NCI-H1694 (cell line): ENCODE data around the gene LCE3B.
"Not testable (repeated sequence)": the region's sequence is repeated elsewhere in the genome, so short reads cannot be mapped to it uniquely, and the experiment has no call there.

Source experiments
- DNase-seq: peaks from one replicate; lab custom pipeline; 2025; lab: John Stamatoyannopoulos, UW

The LCE3B gene, protein sequence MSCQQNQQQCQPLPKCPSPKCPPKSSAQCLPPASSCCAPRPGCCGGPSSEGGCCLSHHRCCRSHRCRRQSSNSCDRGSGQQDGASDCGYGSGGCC

DNA sequence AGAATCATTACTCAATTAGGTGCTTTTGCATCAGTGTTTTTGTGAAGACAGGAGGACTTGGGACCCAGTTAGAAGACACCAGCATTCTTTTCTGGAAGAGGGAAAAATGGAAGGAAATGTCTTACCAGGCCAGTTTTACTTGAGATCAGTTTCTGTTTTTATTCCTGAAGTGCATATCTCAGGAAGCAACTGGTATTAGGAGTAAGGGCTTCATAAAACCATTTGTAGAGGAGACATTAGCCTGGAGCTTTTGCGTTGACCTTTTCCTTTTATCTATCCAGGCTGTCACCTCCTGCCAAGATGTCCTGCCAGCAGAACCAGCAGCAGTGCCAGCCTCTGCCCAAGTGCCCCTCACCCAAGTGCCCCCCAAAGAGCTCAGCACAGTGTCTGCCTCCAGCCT, at the start of gene LCE3B:
Gene LCE3B, plus strand, starts transcription at position 301 of the 400 bp plus-strand sequence. Its CDS starts 0 bp downstream, at position 301.
- DNase-seq: no peak

DNA sequence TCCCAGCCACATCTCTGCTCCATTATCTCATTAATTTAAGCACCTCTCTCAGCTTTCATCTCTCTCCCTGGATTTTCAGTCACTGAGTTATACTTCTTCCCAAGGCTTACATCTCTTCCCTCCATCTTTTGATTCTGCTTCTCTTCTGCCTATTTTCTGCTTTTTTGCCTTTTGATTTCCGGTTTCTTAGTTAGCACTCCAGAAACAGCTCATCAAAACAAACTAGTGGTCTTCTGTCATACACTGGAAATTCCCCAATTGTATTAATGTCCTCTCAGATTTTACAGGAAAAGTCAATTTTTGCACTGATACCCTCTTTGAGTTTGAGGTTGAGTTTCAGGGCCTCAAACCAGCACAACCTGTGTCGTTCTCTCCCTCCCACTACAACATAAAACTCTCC, 48.5 kb upstream of the LCE3B start:
- no peak for DNase-seq

DNA sequence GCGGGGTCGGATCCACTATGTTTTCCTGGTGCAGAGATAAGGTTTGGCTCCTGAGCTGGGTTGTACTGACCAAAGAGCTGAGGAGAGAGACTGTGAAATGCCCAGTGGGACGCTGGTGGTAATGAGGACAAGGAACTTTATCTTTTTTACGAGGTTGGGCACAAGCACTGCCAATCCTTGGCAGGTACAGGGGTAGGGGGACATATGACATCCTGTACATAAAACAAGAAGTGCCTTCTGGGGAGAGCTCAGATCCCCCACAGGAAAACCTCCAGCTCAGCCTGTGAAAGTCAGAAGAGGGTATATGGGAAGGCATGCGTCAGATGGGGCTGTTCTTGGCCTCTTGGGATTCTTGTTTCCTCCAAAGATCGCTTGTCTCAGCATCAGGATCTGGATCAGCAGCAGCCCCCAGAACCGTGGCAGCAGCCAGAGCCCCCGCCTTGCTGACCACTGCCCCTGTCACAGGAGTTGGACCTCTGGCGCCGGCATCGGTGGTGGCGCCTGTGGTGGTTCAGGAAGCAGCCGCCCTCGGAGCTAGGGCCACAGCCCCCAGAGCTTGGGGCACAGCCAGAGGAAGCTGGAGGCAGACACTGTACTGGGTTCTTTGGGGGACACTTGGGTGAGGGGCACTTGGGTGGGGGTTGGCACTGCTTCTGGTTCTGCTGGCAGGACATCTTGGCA, 47.9 kb upstream of the LCE3B start:
- DNase-seq: no peak

DNA sequence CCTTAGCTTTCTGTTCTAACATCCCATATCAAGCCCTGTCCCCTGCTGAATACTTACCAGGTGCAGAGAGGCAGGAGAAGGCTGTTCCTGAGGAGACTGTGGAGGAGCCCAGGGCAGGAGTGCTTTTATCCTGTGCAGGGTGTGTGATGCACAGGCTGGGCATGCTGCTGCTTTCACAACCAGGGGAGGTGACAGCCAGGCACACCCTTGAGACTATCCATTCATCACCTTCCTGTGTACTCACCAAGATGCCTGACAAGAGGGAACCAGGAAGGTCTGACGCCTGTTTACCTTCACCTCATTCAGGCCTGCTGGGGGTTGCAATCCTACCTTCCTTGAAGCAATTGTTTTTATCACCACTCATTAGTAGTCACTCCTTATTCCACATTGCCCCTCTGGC, 46.9 kb upstream of the LCE3B start, which contains the start of gene LCE3E:
Gene LCE3E, minus strand, starts transcription at position 100 of the 400 bp plus-strand sequence. CDS start 572 bp downstream, outside the sequence.
- DNase-seq: no peak

DNA sequence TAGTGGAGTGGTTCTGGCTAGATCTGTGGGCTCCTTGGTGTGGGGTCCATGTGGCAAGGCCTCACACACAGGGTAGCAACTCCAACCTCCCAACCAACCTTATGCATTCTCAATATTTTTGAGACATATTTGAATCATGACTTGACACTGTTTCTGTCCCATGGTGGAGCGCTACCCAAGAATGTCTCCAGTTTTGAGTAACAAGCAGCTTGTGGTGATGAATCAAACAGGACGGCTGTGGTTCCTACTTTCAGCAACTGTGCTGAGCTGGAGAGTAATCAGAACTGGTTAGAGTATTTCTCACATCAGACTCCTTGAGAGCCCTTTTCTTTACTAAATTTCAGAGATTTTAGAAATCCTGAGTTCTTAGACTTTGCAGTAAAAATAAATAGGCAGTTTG, 36.4 kb upstream of the LCE3B start:
- no peak for DNase-seq

DNA sequence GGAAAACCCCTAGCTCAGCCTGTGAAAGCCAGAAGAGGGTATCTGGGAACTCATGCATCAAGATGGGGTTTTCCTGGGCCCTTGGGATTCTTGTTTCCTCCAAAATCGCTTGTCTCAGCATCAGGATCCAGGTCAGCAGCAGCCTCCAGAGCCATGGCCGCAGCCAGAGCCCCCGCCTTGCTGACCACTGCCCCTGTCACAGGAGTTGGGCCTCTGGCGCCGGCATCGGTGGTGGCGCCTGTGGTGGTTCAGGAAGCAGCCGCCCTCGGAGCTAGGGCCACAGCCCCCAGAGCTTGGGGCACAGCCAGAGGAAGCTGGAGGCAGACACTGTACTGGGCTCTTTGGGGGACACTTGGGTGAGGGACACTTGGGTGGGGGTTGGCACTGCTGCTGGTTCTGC, 34.1 kb upstream of the LCE3B start:
- not testable (repeated sequence) for DNase-seq

DNA sequence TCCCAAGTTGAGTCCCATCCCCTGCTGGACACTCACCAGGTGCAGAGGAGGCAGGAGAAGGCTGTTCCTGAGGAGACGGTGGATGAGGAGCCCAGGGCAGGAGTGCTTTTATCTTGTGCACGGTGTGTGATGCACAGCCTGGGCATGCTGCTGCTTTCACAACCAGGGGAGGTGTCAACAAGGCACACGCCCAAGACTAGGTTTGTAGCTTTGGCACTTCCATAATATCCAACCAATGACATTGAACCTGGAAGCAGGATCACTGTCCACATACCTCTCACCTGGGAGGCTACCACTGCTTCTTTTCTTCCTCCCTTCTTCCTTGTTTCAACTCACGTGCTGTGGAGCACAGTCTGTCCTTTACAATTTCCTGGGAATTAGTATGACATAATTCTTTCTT, 33.2 kb upstream of the LCE3B start, which contains the start of gene LCE3D:
Gene LCE3D, minus strand, starts transcription at position 84 of the 400 bp plus-strand sequence. CDS start 580 bp downstream, outside the sequence.
- no peak for DNase-seq

DNA sequence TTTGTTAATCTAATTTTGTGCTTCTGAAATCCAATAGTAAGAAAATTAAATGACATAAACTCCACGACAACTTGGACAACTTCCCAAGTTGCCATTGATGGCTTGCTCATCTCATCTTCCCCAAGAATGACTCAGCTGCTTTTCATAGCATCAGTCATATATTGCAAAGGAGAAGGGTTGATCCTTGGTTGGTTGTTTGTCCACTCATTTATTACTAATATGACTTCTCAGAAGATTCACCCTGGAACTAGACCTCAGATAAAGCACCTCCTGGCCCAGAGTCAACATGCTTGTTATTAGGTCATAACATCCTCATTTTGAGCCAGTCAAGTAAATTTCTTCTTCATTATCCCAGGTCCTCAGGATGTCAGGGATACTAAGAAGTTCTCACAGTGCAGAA, 31.0 kb upstream of the LCE3B start:
- DNase-seq: no peak

DNA sequence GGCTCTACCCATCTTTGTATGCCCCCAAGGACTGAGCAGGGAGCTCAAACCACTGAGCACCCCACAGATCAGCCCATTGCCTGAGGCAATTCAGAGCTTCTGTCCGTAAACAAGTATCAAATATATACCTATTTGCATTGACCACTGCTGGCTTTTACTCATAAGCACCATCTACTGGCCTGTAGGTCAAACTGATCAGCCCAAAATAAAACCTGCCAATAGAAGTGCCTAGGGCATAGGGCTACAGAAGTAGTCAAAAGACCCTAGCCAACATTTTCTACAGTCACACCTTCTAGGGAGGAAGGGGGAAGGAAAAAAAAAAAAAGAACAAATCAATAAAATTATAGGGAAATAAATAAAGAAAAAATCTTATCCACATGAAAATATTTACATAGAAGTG, 28.0 kb upstream of the LCE3B start:
- DNase-seq: no peak

DNA sequence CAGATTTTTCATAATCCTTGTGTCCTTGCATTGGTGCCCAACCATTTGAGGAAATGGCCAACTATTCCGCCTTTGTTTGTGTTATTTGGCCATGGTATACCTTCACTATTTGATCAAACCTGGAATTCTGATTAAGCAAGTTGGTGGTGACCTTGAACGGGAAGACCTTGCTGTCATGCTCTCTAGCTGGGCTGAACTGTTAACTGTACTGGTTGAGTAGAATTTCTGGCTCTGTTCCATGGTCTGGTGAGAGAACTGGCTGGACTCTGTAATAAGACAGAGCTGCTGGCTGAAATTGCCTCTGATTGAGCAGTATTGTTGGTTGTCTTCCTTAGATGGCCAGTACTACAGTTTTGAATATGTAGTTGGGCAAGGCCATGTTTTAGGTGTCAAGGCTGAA, 16.6 kb upstream of the LCE3B start:
- no peak for DNase-seq

DNA sequence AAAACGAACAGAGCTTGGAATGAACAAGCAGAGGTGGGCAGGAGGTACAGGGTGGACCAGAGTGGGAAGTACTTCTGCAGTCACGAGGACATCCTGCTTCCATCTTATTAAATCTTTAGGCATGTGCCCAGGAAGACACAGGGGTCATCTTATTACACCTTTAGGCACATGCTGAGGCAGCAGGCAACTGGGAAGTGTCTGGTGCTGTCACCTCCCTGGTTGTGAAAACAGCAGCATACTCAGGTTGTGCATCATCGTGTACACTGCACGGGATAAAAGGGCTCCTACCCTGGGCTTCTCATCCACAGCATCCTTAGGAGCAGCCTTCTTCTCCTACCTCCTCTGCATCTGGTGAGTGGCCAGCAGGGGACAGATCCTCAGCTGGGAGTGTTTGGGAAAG, 13.7 kb upstream of the LCE3B start, which contains the start of gene LCE3C:
Gene LCE3C, plus strand, starts transcription at position 301 of the 400 bp plus-strand sequence. CDS start 498 bp downstream, outside the sequence.
- DNase-seq: no peak

DNA sequence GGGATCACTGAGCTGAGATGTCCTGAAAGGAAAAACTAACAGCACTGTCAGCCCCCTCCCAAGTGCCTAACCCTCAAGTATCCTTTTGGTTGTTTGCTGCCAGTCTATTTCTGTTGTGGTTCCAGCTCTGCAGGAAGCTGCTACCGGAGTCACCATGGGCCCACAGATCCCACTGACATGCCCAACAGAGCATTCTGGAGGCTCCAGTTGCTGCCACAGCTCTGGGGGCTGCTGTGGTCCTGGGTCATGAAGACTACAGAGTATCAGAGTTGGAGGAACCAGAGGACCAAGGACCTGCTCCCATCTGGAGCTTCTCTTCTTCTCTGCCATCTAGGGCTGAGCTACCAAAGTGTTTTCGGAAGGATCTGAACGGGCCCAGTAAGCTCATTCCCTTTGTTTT, 8.4 kb downstream of the LCE3B start:
- DNase-seq: no peak

DNA sequence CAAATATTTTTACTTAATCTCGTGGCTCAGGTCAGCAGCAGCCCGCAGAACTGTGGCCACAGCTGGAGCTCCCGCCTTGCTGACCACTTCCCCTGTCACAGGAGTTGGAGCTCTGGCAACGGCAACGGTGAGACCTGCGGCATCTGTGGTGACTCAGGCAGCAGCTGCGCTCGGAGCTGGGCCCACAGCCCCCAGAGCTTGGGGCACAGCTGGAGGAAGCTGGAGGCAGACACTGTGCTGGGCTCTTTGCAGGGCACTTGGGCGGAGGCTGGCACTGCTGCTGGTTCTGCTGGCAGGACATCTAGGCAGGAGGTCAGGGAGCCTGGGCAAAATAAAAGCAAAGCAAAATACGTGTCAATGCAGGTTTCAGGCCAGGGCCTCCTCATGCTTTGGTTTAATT, 9.2 kb downstream of the LCE3B start, which contains the start of gene LCE3A:
Gene LCE3A, minus strand, starts transcription at position 301 of the 400 bp plus-strand sequence. Its CDS starts 0 bp downstream, at position 301.
- no peak for DNase-seq

DNA sequence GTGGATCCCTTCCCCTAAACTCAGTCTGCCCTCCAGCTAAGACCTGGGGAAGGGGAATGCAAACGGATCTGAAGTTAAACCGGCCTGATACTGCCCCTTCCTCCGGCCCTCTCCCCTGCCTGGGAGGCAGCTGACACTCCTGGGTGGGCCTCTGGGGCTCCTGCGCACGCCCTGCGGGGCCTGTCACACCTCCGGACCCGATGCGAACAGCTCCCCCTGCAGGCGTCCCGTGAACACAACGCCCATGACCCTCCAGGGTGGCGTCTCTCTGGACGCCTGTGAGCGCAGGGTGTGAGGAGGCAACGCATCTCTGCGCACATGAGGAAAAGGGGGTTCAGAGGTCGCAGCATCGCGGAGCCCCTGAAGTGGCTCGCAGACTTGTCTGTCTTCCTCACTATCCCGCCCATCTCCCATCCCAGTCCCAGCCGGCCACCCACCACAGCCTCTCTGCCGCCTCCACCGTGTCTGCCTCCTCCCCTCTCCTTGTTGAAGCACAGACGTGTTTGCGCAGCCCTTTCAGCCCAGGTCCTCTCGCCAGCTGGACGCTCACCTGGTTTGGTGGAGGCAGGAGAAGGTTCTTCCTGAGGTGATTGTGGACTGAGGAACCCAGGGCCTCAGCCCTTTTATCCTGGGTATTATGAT, 9.7 kb downstream of the LCE3B start:
- DNase-seq: no peak

DNA sequence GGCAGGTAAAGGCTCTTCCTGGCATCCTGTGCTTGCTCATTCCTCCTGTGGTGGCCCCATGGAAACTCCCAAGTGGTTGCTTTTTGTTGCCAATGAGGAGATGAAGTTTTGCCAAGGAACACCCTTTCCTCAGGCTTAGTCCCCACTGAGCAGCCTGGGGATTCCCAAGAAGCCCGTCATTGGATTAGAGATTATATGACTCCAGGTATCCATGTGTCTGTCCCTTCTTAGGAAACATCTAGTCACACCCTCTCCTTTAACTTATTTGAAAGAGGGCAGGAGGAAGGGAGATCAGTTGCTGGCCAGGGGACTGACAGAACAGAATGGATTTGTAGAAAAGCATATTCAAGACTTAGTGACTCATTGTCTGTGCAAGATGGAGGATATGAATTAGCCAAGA, 13.1 kb downstream of the LCE3B start:
- DNase-seq: no peak

DNA sequence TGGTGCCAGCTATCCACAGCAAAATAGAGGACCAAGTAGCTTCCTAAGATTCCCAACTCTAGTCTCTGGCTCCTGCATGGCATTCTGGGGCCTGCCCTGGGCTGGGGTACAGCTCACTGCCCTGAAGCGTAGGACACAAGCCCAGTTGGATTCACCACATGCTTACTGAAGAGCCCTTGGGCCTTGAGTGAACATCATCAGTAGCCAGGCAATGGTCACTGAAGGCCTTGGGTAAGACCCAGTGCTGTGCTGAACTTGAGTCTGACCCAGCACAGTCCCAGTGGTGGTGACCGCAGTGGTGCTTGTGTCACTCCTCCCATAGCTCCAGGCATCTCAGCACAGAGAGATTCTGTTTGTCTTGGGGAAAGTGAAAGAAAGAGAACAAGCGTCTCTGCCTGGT, 17.0 kb downstream of the LCE3B start:
- DNase-seq: no peak

DNA sequence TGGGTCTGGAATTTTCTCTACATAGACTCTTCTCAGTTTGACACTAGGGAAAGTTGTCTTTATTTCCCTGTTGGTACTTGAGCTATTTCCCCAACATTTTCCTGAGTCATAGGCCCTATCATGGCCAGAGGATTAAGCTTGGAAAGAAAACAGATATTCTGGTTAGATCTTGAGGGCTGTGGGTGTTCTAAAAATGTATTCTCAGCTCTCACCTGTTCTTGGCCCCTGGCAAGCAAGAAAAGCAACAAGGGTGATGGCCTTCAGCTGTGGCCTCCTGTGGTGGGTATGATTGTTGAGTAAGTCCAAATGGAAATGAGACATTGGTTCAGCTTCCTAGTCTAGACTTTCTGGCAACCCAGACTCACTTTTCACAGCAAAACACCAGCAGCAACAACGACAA, 26.7 kb downstream of the LCE3B start:
- DNase-seq: no peak

DNA sequence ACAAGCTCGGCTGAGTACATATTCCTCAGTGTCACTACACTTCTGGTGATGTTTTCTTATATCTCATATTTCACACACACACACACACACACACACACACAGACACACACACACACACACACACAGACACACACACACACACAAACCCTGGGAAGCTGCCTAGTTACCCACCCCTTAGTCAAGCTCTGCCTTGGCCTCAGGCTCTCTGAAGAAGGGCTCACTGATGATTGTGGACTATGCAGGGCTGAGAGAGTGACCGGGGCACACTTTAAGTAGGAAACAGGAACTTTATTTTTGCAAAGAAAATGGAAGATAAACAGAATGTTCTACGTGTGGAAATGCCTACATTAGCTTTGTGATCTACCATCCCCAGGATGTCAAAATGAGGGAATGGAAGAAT, 30.3 kb downstream of the LCE3B start:
- DNase-seq: no peak

DNA sequence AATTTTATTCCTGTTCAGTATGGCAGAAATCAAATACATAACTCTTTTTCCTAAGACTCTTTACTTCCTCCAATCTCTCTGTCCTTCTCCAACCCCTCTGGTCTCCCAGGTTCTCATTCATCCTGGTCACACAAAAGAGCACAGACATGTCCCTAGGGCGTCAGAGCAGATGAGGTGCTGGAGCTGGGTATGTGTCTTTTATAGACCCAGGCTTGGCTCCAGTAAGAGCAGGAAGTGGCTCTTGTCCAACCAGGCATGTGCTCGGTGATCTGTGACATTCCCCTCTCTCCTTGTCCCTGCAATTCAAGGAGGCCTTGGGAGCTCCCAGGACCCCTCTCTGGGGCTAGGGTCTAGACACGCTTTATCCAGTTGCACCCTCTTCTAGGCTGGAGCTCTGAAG, 31.5 kb downstream of the LCE3B start:
- no peak for DNase-seq

DNA sequence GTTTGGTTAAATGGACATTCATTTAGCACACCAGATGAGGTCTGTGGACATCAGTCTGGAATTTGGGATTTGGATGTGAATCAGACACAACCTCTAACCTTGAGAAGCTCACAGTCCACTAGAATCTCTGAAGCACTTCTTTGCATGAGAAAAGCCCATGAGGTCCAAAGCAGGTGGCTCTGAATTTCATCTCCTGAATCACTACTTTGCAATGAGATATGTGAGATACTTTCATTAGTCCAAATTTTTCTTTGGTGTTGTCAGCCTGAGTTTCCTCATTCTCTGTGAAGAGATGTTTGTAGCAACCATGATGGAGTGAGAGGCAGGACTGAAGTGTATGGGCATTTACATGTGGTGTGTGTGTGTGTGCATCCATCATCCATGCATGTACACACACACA, 33.0 kb downstream of the LCE3B start:
- DNase-seq: no peak

DNA sequence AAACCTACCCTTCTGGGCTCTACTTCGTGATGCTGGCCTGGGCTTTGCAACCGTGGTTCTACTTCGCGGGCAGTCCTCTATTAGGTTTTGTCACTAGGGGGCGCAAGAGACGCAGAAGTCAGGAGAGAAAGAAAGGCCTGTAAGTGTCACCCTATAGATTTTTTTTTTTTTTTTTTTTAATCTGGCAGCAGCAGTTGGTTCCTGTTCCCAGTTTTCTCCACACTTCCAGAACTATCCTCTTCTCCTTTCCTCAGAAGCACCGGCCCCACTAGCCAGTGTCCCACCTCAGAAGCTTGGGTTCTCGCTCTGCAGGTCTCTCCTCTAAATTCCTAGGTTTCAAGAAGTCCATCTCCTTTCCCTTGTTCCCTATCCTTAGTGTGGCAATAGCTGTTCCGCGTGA, 40.5 kb downstream of the LCE3B start:
- DNase-seq: peak; percentile 71

DNA sequence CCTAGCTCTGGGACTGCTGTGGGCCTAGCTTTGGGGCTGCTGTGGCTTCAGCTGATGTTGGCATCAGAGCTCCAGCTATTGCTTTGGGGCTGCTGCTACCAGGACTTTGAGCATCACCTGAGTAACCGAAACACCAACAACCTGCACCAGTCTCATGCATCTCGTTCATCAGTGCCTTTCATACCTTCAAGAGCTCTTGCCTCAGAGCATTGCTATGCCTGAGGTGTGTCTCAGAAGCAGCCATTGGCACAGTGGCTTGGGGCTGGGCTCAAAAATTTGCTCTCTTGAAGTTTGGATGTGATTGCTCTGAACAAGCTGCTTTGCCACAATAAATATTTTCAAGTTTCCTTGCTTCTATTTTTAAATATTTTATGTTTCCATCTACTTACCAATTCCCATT, 42.8 kb downstream of the LCE3B start:
- no peak for DNase-seq

DNA sequence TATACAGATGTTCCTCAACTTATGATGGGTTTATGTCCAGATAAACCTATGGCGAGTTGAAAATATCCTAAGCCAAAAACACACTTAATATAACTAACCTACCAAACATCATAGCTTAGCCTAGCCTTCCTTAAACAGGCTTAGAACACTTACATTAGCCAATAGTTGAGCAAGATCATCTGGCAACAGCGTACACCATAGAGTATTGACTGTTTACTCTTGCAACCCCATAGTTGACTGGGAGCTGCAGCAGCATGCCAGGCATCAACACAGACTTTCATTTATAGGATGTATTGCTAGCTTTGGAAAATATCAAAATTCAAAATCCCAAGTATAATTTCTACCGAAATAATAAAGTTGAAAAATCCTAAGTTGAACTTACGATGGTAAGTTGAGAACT, 44.1 kb downstream of the LCE3B start:
- DNase-seq: no peak
